NCI-H82 treated with DMSO at 0.1 percent for 48 hours (cell line): ENCODE results near the gene CCT6B.
A peak's percentile ranks its signal among the peaks of the same experiment; 100 is the strongest.
"Not testable (repeated sequence)": the region's sequence is repeated elsewhere in the genome, so short reads cannot be mapped to it uniquely, and the experiment has no call there.

ENCODE experiments used
- DNase-seq: peaks from one replicate; lab custom pipeline; 2025; ENCODE audit not compliant: unreplicated experiment; lab: John Stamatoyannopoulos, UW

Gene CCT6B

GRCh38 chr17:34961093-34961911, at the start of gene CCT6B, which contains the start of gene ZNF830:
CCT6B (minus strand) TSS chr17:34961460; CDS start chr17:34961393, 67 bp downstream.
ZNF830 (plus strand) TSS chr17:34961540; CDS start chr17:34961567, 27 bp downstream.
- peak; percentile 63 for DNase-seq

DNA sequence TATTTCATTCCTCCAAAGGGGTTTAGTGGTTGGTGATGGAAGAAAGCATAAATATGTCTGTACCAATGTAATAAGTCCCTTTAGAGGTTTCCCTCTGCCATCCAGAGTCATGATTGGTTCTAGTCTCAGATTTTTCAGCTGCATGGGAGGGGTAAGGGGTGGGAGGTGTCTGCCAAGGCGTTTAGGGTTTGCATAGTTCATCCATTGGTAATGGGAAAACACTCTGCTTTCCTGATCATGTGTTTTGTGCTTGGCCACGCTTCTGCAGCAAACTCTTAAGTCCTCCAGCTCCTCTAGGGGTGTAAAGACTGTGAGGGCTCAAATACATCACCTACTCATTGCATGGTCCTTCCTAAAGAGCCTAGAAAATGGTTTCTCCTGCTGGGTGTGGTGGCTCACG, 48.8 kb upstream of the CCT6B start:
- DNase-seq: no peak

DNA sequence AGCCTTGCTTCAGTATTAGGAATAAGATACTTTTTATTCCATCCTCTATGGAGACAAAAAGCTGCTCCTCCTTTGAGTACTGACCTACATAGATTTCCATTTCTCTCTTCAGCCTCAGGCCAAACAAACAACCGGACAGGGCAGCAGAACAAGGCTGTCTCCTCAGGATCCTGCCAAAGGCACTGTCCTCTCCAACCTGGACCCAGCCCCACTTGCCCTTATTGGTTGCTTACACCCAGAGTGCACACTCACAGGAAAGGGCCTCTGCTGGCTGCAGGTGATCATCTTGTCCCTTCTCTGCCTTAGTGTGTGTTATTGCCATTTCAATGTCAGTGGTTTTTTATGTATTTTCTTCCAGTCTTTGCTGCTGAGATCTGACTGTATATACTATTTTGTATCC, 45.7 kb upstream of the CCT6B start:
- no peak for DNase-seq

GRCh38 chr17:35006345-35006744, 45.1 kb upstream of the CCT6B start:
- DNase-seq: no peak

DNA sequence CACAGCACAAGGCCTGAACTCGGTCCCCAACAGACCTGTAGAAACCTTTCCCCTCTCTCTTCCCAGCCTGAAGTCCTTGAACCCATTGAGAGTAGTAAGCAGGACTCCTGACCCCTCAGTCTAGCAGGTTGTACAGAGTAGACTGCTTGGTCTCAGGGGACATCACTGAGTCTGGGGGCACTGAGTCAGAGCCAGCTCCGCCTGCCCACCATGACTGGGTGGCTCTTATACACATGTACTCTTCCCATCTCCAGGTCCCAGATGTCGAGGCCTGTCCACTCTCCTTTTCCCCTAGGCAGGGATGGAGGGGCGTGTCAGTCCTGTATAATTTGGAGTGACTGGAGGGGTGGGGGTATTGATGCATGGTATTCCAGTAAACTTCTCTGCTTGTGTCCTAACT, 42.5 kb upstream of the CCT6B start:
- DNase-seq: no peak

DNA sequence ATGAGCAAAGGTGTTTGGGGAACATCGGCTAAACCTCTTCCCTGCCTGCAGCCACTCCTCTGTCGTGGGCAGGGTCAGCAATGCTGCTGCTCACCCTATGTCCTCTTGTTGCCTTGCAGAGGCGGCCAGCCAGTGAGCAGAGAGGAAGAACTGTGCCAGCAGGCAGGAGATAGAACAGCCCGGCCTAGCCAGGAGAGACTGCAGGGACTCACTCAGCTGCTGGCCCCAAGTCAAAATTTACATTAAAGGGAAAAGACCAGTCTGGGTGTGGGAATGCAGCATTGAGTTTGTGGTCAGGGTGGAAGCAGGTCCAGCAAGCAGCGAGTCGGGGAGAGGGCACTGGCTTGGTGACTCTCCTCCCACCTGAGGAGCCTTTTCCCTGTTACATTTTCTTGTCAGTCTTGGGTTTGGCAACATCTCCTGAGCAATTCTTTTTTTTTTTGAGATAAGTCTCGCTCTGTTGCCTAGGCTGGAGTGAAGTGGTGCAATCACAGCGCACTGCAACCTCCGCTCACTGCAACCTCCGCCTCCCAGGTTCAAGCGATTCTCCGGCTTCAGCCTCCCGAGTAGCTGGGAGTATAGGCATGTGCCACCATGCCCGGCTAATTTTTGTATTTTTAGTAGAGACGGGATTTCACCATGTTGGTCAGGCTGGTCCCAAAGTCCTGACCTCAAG, 41.8 kb upstream of the CCT6B start:
- DNase-seq: no peak

DNA sequence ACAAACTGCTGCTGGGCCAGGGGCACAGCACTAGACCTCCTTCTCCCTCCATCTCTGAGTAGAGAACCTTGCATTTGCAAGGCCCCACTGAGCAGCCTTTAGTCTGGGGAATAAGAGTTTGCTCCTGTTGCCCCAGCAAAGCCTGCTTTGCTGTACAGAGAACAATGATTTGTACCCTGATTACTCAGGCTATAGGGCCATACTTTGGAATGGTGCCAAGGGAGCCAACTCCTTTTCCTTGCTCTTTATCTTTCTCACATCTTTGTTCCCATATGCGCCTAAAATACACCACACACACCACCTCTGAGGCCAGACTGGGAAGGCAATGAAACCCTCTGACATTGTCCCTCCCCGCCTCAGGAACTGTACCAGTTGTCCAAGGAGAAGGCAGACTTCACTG, 40.3 kb upstream of the CCT6B start:
- DNase-seq: no peak

DNA sequence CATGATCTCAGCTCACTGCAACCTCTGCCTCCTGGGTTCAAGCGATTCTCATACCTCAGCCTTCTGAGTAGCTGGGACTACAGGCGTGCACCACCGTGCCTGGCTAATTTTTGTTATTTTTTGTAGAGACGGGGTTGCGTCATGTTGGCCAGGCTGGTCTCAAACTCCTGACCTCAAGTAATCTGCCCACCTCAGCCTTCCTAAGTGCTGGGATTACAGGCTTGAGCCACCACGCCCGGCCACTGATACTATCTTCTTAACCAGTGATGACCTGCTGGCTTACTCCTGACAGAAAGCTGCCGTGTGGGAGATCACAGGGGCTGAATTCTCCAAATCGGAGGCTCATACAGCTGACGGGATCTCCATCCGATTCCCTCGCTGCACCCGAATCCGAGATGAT, 39.7 kb upstream of the CCT6B start:
- not testable (repeated sequence) for DNase-seq

DNA sequence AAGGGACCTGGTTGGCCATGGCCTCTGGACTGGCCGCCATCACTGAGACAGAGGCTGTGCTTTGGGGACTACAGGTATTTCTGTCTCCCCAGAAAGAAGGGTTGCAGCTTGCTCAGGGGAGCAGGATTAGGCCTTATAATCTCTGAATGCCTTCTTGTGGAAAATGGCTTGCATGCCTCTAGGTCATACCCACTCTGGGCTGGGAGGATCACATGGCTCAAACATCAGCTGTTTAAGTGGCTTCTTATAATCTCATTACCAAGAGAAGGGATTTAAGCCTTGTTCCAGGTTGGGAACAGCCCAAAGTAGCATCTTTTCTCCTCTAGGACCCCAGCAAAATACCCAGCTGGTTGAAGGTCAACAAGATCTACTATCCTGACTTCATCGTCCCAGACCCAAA, 38.2 kb upstream of the CCT6B start:
- DNase-seq: peak; percentile 40

GRCh38 chr17:34998205-34998604, 36.9 kb upstream of the CCT6B start:
- peak; percentile 21 for DNase-seq

DNA sequence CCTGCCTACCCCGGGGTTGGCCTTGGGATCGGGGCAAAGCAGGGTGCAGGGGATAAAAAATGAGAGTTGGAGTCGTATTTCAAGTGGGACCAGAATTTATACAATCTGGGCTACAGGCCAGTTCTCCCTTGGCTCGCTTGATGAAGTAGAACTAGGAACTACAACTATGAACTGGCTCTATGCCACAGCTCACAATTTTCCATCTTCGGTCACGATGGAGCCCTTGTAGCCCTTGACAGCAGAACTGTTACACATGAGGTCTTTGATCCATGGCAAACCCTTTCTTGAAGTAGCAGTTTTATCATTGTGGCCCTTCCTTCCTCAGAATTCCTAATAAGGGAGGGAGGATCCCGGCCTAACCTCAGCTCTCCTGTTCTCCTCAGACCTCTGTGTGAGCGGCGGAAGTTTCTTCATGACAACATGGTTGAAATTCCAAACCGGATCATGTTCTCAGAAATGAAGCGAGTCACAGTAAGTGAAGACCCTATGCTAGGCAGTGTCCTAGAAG, 36.1 kb upstream of the CCT6B start:
- no peak for DNase-seq

GRCh38 chr17:34996422-34997285, 35.4 kb upstream of the CCT6B start:
- no peak for DNase-seq

DNA sequence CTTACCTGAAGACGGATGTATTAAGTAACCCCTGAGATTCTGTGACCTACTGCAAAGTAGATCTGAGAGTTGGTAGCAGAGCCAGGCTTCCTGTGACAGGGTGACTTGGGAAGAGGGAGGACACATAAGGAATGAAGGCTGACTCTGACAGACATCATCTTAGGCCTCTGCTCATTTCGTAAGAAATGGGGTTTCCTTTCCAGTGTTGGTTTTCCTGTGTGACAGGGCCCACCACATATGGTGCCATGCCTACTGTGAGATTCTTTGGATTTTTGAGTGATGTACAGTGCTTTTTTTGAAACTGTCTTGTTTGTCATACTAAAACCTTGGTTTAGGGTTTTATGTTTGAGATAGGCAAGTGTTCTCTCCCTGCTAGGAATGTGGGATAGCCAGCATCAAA, 31.8 kb upstream of the CCT6B start:
- no peak for DNase-seq

DNA sequence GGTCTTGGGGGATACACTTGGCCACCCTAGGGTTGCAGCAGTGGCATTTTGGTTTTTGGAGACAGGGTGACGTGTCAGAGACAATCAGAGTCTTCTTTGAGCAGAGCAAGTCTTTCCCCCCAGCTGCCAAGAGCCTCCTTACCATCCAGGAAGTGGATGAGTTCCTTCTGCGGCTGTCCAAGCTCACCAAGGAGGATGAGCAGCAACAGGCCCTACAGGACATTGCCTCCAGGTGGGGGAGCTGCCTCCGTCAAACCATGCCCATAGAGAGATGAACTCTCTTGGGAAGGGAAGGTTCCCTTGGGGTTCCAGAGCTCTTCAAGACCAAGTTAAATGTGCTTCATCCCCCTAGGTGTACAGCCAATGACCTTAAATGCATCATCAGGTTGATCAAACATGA, 30.3 kb upstream of the CCT6B start:
- no peak for DNase-seq

DNA sequence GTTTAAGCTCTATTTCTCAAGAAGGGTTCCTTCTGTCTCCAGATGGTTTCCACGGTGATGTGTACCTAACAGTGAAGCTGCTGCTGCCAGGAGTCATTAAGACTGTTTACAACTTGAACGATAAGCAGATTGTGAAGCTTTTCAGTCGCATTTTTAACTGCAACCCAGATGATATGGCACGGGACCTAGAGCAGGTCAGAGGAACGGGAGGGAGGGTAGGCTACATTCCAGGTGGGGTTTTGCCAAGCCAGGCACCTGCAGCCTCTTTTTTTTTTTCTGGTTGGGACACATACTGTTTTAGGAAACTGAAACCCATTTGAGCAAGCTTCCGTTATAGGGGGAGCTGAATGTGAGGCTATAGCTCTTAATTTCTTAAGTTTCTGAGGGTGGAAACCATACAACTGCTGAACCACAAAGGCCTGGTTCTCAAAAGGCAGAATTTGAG, 29.7 kb upstream of the CCT6B start:
- no peak for DNase-seq

- no peak for DNase-seq
Measured at GRCh38 chr17:34989473-34989872, 28.2 kb upstream of the CCT6B start.

DNA sequence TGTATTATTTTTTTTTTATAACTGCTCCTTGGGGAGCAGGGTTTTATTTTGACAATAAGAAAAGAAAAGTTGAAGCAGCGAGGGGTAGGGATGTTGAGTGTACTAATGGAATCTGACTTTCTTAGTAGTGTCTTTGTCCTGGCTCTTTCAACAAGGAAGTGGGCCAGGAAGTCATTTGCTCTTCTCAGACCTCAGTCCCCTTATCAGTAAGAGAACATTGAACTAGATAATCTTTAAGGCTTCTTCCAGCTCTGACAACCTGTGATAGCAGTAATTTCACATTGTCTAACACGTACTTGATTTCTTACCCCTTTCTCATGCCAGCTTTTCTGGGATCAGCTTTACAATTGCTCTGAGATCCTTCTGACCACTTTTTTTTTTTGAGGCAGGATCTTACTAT, 27.4 kb upstream of the CCT6B start:
- no peak for DNase-seq

DNA sequence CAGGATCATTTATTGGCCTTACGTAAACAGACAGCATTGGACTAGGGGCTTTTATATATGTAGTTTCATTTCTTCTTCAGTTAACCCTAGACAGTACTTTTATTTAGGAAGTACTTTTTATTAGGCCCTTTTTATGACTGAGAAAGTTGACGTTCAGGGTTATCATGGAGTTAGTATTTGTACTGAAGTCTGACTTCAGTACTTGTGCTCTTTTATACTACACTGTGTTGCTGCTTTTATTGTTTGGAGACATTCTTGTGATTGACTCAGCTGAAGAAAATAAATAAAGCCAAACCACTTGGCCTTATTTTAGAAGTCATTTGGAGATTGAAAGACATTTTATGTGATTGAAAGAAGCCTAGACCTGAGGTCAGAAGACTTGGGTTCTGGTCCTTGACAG, 26.0 kb upstream of the CCT6B start:
- DNase-seq: no peak

DNA sequence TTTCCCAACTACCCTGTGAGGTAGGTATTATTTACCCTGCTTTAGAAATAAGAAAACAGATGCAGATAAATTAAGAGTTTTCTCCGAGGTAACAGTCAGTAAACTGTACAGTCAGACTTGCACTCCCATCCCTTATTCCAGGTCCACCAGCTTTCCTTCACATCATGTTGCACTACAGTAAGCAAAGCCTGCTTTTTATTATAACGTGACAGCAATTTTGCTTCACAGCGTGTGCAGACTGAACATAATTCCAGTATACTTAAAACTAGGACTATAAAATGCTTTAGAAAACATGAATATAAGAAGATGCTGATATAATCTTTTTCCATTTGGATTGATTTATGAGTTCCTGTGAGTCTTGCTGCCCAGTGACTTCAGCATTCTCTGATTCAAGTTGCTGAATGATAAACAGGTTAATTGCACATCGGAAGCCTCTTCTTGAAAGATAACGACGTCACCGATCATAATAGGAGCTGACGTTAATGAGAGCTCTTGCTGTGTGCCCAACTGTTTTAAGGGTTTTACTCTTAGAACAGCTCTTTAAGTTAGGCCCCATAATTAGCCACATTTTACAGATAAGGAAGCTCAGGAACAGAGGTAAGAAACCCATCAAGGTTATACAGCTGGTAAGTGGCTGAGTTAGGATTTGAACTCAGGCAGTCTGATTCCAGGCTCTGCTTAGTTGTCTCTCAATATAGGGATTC, 20.4 kb upstream of the CCT6B start:
- no peak for DNase-seq

- no peak for DNase-seq
Measured at GRCh38 chr17:34980681-34981537, 19.6 kb upstream of the CCT6B start.
